Measurements from ENCODE around the gene LIN37. TPM values are rescaled to one million over a fixed set of nuclear protein-coding genes. Genes with fewer than 3 reads are reported as not detected.
"Not testable (repeated sequence)": the region's sequence is repeated elsewhere in the genome, so short reads cannot be mapped to it uniquely, and the experiment has no call there.

The LIN37 gene
- polyA plus RNA-seq, 1 donor = 8.6 TPM

DNA sequence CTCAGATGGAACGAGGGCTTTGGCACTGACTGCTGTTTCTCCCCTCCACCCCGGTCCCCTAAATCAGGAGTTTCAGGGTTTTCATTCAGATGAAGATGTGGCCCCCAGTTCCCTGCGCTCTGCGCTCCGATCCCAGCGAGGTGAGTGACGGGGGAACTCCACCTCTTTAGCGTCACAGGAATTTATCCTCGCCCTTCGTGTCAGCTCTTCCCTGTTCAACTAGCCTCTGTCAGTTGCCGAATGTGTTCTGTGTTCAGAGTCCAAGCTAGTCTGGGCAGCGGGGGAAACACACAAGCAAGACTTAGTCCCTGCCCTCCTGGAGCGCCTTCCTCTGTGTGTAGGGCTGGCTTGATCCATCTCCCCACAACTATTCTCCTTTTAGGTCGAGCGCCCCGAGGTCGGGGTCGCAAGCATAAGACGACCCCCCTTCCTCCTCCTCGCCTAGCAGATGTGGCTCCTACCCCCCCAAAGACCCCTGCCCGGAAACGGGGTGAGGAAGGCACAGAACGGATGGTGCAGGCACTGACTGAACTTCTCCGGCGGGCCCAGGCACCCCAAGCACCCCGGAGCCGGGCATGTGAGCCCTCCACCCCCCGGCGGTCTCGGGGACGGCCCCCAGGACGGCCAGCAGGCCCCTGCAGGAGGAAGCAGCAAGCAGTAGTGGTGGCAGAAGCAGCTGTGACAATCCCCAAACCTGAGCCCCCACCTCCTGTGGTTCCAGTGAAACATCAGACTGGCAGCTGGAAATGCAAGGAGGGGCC, 28.8 kb upstream of the LIN37 start:
- no peak for DNase-seq (ENCODE audit: low read depth)

DNA sequence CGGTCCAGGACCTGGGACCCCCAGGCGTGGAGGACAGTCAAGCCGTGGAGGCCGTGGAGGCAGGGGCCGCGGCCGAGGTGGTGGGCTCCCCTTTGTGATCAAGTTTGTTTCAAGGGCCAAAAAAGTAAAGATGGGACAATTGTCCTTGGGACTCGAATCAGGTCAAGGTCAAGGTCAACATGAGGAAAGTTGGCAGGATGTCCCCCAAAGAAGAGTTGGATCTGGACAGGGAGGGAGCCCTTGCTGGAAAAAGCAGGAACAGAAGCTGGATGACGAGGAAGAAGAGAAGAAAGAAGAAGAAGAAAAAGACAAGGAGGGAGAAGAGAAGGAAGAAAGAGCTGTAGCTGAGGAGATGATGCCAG, 28.2 kb upstream of the LIN37 start:
- DNase-seq (ENCODE audit: low read depth) = no peak

- no peak for DNase-seq (ENCODE audit: low read depth)
Observed at GRCh38 chr19:35720648-35721047, 27.7 kb upstream of the LIN37 start.

DNA sequence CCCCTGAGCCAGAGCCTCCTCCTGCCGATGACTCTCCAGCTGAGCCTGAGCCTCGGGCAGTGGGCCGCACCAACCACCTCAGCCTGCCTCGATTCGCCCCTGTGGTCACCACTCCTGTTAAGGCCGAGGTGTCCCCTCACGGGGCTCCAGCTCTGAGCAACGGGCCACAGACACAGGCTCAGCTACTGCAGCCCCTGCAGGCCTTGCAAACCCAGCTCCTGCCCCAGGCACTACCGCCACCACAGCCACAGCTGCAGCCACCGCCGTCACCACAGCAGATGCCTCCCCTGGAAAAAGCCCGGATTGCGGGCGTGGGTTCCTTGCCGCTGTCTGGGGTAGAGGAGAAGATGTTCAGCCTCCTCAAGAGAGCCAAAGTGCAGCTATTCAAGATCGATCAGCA, 27.0 kb upstream of the LIN37 start:
- DNase-seq (ENCODE audit: low read depth) = no peak

DNA sequence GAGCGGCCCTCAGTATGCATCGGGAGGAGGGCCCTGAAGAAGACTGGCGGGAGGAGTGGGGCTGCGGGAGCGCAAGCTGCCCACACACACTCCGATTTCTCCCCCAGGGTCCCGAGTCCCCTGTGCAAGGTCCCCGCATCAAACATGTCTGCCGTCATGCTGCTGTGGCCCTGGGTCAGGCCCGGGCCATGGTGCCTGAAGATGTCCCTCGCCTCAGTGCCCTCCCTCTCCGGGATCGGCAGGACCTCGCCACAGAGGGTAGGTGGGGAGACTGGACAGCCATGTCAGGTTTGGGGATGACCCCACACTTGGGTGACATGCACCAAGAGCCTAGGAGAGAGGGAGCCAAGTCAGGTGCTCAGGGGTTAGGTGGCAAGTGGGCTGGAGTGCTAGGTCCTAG, 25.9 kb upstream of the LIN37 start:
- no peak for DNase-seq (ENCODE audit: low read depth)

- no peak for DNase-seq (ENCODE audit: low read depth)
Observed at GRCh38 chr19:35722897-35723296, 25.5 kb upstream of the LIN37 start.

- DNase-seq (ENCODE audit: low read depth) = no peak
Observed at GRCh38 chr19:35723671-35724070, 24.7 kb upstream of the LIN37 start.

DNA sequence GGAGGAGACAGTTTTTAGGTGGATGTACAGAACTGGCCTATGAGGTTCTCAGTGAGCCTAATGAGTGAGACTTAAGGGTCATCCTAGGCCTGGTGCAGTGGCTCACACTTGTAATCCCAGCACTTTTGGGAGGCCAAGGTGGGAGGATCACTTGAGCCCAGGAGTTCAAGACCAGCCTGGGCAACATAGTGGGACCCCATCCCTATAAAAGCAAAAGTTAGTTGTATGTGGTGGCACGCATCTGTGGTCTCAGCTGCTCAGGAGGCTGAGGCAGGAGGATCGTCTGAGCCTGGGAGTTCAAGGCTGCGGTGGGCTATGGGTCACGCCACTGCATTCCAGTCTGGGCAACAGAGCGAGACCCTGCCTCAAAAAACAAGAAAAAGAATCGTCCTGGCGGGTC, 24.2 kb upstream of the LIN37 start:
- not testable (repeated sequence) for DNase-seq (ENCODE audit: low read depth)

DNA sequence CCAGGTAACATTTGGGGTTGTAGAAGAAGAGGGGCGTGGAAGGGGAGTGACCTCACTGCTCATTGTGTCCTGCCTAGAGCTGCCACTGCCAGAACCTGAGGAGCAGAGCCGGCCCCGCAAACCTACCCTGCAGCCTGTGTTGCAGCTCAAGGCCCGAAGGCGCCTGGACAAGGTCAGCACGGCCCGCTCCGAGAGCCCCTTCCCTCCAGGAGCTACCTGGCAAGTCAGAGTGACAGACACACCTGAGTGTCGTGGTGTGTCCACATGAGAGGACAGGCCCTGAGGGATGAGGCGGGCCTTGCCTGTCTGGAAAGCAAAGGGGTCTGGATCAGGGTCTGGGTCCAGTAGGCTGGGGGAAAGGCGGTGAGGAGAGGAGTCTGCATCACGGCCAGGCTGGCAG, 23.8 kb upstream of the LIN37 start:
- DNase-seq (ENCODE audit: low read depth) = no peak

DNA sequence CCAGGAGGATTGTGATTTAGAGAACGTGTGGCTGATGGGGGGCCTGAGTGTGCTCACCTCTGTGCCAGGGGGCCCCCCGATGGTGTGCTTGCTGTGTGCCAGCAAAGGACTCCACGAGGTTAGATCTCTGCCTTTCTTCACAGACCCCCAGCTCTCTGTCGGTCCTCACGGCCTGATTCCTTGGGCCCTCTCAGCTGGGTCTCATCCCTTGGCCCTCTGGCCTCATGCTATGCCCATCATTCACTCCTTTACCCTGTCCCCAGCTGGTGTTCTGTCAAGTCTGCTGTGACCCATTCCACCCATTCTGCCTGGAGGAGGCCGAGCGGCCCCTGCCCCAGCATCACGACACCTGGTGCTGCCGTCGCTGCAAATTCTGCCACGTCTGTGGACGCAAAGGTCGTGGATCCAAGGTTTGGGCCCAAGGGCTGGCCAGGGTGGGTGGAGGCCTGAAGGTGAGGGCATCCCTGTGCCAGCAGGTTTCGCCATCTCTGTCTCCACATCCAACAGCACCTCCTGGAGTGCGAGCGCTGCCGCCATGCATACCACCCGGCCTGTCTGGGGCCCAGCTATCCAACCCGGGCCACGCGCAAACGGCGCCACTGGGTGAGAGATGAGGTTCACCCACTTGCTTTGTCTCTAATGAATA, 23.0 kb upstream of the LIN37 start:
- no peak for DNase-seq (ENCODE audit: low read depth)

DNA sequence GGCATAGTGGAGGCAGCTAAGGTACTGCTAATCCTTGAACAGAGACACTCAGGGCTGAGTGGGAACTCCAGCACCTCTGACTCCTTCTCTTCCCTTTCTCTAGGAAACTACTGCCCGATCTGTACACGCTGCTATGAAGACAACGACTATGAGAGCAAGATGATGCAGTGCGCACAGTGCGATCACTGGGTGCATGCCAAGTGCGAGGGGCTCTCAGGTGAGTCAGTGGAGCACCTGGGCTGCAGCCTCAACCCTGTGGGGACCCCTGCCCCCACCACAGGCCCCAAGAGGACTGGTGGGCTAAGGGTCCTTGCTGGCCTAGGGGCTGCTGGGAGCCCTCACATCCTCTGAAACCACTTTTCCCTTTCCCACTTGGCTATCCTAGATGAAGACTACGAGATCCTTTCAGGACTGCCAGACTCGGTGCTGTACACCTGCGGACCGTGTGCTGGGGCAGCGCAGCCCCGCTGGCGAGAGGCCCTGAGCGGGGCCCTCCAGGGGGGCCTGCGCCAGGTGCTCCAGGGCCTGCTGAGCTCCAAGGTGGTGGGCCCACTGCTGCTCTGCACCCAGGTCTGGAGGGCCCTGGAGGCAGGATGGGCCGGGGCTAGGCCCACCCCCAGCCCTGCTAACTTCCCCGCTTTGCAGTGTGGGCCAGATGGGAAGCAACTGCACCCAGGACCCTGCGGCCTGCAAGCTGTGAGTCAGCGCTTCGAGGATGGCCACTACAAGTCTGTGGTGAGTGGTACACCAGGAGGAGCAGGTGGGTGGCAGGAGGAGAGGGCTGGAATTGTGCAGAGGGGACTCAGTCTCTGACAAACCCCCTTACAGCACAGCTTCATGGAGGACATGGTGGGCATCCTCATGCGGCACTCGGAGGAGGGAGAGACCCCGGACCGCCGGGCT, 21.1 kb upstream of the LIN37 start:
- no peak for DNase-seq (ENCODE audit: low read depth)

GRCh38 chr19:35727956-35728706, 20.2 kb upstream of the LIN37 start:
- no peak for DNase-seq (ENCODE audit: low read depth)

DNA sequence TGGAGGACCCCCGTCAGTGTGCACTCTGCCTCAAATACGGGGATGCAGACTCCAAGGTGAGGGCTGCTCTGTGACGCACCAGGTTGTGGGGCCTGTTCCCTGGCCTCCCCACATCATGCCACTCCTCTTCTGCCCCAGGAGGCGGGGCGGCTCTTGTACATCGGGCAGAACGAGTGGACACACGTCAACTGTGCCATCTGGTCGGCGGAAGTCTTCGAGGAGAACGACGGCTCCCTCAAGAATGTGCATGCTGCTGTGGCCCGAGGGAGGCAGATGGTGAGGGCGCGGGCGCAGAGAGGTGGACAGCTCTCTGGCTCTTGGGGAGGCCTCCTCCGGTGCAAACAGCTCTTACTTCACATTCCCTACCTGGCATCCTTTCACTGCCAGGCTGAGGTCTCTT, 19.4 kb upstream of the LIN37 start:
- DNase-seq (ENCODE audit: low read depth) = no peak

GRCh38 chr19:35729763-35730162, 18.6 kb upstream of the LIN37 start:
- DNase-seq (ENCODE audit: low read depth) = no peak

GRCh38 chr19:35730326-35730725, 18.1 kb upstream of the LIN37 start:
- DNase-seq (ENCODE audit: low read depth) = no peak

DNA sequence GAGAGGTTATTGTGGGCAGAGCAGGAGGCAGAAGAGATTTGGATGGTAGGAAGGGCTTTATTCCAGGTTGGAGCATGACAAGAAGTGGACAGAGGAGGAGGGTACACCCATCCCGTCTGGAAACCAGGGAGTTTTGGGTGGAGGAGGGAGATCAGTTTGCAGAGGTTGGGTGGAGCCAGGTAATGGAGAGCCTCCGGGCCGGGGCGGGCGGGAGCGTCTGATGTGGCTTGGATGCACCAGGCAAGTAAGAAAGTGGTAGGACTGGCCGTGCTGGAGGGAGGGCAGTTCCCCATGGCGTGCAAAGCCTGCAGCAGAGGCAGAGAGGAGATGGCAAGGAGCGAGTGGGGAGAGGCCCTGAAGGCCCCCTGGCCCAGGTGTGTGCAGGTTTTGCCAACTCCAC, 17.0 kb upstream of the LIN37 start:
- no peak for DNase-seq (ENCODE audit: low read depth)

DNA sequence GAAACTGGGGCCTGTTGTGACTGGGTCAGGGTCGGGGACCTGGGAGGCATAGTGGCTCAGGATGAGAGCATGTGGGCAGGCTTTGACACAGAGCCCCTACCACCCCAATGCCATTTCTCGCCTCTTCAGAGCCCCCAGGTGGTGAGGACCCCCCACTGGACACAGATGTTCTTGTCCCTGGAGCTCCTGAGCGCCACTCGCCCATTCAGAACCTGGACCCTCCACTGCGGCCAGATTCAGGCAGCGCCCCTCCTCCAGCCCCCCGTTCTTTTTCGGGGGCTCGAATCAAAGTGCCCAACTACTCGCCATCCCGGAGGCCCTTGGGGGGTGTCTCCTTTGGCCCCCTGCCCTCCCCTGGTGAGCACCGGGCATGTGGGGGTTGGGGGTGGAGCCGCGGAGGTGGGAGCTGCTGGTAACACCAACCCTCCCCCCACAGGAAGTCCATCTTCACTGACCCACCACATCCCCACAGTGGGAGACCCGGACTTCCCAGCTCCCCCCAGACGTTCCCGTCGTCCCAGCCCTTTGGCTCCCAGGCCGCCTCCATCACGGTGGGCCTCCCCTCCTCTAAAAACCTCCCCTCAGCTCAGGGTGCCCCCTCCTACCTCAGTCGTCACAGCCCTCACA, 16.5 kb upstream of the LIN37 start:
- DNase-seq (ENCODE audit: low read depth) = no peak

DNA sequence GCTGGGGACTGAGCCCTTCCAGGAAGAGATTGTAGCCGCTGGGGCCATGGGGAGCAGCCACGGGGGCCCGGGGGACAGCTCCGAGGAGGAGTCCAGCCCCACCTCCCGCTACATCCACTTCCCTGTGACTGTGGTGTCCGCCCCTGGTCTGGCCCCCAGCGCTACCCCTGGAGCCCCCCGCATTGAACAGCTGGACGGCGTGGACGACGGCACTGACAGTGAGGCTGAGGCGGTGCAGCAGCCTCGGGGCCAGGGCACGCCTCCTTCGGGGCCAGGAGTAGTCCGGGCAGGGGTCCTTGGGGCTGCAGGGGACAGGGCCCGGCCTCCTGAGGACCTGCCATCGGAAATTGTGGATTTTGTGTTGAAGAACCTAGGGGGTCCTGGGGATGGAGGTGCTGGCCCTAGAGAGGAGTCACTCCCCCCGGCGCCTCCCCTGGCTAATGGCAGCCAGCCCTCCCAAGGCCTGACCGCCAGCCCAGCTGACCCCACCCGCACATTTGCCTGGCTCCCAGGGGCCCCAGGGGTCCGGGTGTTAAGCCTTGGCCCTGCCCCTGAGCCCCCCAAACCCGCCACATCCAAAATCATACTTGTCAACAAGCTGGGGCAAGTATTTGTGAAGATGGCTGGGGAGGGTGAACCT, 15.7 kb upstream of the LIN37 start:
- DNase-seq (ENCODE audit: low read depth) = no peak

- no peak for DNase-seq (ENCODE audit: low read depth)
Observed at GRCh38 chr19:35733180-35734125, 14.9 kb upstream of the LIN37 start.

DNA sequence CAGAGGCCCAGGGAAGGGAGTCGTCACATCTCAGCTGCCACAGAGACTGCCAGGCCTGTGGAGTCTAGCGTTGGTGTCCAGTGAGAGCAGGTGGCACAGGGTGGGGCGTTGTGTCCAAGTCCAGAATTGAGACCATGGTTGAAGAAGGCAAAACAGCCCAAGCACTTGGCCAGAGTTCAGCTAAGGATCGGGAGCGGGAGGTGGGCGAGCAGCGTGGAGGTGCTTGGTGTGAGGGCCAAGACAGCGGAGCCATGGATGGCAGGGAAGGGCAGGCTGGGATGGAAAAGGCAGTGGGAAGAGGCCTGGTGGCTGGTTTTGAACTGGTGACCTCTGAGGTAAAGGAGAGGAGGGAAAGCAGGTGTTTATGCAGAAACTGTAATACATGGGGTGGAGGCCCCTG, 14.1 kb upstream of the LIN37 start:
- DNase-seq (ENCODE audit: low read depth) = no peak

All from forelimb muscle (tissue), 1 donor.